HG03571 (cell line): ENCODE results near the gene KIRREL1.

Experiments used
- ATAC-seq: cut with Tn5 transposase; IDR thresholded peaks from one replicate; pipeline ENCODE4 v1.9.1; 2021; ENCODE audit not compliant: unreplicated experiment

Gene KIRREL1

DNA sequence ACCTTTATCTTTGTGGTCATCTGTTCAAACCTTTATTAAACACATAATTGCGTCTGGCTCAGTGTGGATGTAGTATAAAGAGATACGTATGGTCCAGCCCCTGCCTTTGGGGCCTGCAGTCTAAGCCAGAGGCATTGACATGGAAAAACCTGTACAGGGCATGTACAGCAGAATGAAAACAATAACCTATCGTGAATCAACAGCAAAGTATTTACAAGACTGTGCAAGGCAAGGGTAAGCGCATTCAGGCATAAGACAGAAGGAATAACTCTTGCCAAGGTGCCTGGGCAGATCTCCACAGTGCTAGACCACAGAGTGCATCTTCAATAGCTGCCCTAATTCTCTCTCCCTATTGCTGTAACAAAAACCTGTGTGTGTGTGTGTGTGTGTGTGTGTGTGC lies 35.5 kb downstream of the KIRREL1 start:
- no peak for ATAC-seq

DNA sequence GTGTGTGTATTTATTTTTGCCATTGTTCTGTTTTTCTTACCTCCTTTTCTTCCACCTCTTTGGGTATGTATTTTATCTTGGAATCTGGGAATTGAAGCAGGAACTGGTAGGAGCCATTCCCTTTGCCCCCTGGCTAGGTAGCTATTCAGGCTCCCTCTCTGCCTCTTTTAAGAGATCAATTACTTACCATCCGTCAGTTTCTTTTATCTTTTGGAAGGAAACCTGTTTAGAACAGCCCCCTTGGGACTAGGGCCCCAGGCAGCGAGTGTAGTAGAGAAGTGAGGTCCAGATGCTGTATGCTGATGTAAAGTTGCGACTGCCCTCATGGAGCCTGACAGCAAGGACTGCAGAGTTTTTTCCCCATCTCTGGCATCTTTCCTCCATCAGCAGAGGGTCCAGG lies 41.6 kb downstream of the KIRREL1 start:
- no peak for ATAC-seq

DNA sequence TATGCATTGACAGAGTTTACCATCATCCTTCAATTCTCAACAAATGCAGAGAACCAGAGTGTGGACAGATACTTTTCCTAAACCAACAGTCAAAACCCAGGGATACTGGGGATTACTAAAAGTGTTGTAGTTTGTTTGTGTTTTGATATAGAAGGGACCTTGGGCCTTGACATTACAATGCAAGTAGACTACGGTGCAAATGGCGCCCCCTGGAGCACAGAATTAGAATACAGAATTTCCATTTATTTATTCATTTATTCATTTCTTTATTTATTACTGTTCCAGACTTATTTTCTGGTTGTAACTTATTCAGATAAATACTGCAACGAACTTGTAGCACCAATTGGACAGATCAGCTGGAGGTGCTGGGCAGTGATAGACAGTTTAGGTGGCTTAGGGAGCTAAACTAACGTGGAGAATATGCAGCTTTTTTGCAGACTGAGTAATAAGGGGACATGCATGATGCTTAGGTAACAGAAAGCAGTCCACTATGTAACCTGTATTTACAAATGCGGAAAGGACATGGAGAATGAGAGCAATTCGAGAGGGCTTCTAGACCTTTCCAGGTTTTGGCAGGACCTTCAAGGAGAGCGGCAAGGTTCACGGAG lies 42.6 kb downstream of the KIRREL1 start:
- ATAC-seq: no peak

DNA sequence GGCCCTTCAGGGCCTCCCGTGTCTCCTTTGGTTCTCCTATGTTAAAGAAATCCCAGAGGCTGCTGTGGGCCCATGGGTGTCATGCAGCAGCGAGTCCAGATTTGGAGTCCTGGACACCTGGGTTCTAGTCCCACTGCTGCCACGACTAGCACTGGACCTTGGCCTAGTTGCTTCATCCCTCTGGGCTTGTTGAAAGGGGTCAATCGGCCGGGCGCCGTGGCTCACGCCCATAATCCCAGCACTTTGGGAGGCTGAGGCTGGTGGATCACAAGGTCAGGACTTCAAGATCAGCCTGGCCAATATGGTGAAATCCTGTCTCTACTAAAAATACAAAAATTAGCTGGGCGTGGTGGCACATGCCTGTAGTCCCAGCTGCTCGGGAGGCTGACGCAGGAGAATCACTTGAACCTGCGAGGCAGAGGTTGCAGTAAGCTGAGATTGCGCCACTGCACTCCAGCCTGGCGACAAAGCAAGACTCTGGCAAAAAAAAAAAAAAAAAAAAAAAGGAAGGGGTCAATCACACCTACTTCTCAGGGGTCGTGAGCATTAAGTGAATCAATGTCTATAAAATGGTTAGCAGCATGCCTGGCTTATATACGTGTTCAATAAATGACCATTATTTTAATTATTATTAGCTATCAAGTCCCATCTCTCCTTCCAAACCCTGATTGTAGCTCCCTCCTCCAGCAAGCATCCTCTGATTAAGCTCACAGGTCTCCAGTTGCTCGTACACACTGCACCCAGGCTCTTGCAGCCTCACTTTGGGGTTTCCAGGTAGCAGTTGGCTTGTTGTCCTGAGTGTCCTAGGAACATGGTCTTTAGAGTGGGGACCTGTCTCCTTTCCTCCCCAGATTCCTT lies 43.8 kb downstream of the KIRREL1 start:
- no peak for ATAC-seq

DNA sequence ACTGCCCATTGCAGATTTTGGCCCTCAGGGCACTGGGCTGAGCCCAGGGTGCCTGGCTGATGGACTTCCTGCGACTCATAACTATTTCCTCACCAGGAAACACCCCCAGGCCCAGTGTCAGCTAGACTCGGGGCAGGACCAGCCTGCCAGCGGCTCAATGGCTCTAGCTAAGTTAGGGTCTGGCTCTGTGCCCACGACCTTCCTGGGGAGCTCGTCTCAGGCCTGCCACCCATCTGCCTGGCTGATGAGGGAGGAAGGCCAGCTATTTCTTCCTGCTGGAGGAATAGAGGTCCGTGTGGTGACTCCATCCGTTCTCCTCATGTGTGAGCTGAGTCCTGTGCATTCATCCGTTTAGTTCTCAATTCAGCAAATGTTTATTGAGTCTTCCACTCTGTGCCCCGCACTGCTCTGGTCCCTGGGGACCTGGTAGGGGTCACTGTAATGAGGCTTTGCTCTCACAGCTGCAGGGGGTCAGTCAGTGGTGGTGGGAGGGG lies 44.5 kb downstream of the KIRREL1 start:
- ATAC-seq: no peak

DNA sequence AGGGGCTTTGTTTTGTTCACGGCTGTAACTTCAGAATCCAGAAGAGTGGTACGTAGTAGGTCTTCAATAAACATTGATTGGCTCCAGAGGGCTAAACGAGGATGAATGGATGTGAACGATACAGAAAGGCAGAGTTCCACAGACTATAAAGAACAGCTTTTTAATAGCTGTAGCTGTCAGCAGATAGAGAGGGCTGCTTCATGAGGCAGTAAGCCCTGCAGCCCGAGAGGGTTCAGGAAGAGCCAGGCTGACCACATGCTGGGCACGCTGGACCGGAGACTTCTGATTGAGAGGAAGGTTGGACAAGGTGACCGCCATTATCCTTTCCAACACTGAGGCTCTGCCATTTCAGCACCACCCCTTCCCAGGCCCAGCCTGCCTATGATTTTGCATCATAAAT lies 45.3 kb downstream of the KIRREL1 start:
- ATAC-seq: no peak

DNA sequence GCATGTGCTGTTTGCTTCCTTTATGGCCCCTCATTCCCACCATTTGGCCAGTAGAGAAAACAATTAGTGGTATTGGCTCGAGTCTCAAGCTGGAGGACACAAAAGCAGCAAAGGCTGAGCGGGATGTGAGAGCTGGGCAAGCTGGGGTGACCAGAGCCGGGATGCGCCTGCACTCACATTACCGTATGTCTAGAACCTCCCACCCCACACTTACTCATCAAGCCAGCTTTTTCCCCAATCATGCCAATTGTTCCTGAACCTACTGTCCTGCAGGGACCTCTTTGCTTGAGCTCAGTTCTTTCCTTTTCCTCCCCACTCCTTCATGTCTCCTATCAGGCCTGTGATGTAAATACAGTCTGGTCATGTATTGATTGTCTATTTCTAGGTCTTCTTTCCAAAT lies 45.9 kb downstream of the KIRREL1 start:
- ATAC-seq: no peak

DNA sequence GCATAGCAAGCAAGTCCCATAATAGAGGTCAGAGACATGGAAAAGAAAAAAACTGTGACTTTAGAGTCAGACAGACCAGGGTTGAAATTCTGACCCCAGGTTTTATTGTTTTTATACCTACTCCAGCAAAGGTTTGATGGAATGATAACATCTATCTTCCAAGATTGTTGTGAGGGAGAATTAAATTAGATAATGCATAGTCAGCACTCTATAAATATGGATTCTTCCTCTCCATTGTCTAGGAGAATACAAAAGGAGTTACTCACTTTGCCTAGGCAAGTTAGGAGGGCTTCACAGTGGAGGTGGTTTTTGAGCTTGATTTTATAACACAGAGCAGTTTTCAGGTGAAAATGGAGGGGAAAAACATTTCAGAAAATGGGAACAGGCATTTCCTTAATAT lies 46.9 kb downstream of the KIRREL1 start:
- ATAC-seq: no peak

DNA sequence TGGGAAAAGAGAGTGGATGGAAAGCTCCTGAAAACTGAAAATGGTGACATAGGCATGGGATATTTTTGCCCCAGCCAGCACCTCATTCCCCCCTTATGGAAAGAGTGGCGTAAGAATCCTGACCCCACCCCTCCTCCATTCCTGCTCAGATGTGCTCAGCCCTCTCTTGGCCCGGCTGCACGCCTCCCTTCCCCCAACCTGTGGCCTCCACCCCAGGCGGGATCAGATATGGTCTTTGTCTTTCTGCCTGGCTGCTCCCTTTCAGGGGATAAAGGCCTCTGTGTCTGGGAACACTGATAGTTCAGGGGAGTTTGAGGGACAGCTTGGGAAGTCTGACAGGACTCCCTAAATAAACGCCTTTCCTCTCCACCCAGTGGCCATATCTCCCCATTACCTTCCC lies 49.8 kb downstream of the KIRREL1 start:
- no peak for ATAC-seq

DNA sequence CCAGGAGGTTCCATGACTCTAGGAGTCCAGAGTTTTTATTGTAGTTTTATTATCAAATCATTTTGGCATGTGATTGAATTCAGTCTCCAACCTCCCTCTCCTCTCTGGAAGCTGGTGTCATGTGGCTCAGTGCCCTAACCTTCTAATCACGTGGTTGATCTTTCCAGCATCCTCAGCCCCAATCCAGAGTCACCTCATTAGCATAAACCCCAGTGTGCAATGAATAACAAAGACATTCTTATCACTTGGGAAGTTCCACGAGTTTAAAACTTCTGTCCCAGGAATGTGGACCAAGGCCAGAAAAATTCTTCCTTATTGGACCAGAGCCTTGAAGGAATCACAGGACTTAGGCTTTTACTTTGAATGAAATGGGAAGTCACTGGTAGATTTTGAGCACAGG lies 52.2 kb downstream of the KIRREL1 start:
- ATAC-seq: no peak

DNA sequence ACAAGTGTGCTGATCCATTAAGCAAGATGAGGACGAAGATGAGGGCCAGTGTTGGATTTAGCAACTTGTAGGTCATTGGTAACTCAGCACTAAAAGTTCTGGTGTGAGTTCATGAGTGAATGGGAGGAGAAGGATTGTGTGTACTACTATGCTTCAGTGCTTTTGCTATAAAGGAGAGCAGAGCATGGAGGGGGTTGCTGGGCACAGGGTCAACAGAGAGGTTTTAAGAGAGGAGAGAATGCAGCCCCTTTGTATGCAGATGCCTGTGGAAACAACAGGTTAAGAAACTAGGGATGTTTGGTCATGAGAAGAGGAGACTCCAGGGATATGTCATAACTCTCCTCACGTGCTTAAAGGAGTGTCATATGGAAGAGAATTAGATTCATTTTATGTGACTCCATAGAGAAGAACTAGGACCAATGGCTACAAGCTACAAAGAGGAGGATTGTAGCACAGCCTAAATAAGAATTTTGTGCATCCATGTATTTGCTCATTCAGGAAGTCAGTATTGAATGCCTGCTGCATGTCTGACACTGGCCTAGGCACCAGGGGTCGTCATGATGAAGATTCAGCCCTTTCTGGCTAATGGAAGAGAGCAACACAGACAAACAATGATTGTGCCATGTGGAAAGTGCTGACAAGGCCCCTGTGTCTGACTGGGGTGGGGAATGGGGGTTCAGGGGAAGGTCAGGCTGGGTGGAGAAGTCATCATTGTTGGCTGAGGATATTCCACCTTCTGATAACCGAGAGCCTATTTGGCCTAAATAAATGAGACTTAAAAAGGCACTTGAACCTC lies 53.5 kb downstream of the KIRREL1 start:
- no peak for ATAC-seq

DNA sequence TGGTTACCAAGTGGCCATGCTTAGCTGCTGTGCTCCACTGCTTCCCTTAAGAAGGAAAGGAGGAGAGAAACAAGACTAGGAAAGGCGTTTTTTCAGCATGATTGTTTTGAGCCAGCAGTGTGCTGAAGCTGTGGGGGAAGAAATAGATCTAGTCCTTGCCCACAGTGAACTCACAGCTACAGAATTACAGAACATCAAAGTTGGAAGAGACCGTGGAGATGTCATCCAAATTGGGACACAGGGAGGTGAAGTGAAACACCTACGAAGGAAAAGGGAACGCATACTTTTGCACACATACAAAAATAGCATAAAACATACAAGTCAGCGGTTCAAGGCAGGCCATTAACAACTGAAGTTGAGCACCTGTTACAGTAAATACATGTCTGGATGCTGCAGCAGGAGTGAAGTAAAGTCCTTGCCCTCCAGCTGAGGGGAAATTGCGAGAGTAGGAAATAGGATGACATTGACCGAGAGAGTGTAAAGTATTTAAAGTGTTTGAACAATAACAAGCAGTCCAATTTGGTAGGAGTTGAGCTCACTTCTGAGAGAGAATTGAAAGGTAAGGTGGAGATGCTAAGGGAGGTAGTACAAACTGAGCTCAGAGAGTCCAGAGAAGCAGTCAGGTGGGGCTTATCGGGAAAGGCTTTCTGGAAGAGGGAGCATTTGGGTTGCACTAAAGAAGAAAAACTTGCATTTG lies 55.1 kb downstream of the KIRREL1 start:
- no peak for ATAC-seq

DNA sequence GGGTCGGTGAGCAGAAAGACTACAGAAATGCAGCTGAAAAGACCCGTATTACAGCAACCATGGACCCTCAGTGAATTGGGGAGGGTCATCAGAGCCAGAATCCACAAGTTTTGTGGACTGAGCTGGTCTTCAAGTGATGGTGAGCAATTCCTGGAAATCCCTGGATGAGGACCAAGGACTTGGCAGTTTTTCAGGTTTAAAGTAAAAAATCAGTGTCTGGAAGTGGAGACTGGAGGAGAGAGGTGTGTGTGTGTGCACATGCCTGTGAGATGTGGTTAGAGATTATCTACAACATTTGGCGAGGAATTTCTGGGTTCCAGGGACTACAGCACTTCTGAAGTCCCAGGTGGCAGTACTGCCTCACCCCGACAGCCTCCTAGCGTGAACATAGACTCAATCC lies 56.4 kb downstream of the KIRREL1 start:
- no peak for ATAC-seq

DNA sequence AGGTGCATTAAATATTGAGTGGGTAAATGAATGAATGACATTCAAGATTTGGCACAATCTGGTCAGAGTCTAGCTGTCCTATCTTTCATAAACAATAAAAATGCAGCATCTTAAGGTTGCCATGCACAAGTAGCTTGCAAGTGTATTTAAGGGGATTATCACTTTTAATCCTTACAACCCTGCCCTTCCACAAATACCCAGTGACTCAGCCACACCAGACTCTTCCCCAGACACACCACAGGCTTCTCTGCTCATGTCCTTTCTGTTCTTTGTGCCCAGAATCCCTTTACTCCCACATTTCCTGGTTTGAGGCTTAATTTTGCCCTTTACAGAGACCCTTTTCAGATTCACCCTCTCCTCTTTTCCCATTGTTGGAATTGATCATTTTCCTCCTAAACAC lies 59.8 kb downstream of the KIRREL1 start:
- no peak for ATAC-seq

DNA sequence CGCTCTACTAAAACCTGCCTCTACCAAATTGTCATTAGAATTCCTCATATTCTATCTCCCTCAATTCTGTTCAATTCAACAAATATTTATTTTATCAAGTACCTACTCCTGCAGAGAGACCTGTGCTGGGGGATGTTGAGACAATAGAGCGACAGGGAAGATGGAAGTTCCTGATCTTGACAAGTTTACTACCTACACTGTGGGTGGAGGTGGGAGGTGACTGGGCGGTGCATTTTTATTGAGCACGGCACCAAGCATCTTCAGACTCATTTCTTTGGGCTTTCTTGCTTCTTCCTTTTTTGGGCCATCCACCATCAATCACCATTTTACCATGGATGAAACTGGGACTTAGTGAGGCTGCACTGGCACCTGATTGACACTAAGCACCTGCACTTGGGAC lies 61.3 kb downstream of the KIRREL1 start:
- ATAC-seq: no peak

DNA sequence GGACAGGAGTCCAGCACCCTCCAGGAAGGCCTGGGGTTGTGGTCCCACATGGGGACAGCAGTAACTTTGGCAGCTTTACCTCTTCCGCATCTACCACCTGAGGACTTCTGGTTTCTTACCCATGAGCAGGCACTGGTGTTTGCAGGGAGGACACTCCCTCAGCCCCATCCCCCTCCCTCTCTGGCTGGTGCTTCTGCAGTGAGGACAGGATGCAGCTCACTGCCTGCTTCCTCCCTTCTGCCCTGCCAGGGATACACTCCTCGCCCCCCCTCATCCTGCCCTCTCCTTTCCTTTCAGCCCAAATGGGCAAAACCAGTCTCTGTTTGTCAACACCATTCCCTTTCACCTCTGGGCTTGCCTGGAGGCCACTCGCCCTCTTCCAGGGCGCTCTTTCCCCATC lies 62.4 kb downstream of the KIRREL1 start:
- ATAC-seq: no peak

DNA sequence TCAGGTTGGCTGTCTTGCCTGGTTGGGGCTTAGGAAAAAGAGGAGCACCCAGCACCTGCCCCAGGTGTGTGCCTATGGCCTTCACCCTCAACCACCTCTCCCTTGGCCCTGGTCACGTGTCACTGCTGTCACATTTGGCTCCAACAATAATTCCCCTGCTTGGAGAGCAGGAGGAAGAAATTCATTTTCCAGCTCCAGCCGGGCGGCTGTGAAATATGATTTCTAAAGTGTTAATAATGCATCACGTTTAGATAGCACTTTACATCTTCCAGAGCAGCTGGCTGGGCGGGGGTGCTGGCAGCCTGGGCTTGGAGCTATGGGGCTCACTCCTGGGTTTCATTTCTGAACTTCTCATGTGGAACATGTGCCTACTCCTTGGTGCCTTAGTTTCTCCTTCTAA lies 63.1 kb downstream of the KIRREL1 start:
- no peak for ATAC-seq

DNA sequence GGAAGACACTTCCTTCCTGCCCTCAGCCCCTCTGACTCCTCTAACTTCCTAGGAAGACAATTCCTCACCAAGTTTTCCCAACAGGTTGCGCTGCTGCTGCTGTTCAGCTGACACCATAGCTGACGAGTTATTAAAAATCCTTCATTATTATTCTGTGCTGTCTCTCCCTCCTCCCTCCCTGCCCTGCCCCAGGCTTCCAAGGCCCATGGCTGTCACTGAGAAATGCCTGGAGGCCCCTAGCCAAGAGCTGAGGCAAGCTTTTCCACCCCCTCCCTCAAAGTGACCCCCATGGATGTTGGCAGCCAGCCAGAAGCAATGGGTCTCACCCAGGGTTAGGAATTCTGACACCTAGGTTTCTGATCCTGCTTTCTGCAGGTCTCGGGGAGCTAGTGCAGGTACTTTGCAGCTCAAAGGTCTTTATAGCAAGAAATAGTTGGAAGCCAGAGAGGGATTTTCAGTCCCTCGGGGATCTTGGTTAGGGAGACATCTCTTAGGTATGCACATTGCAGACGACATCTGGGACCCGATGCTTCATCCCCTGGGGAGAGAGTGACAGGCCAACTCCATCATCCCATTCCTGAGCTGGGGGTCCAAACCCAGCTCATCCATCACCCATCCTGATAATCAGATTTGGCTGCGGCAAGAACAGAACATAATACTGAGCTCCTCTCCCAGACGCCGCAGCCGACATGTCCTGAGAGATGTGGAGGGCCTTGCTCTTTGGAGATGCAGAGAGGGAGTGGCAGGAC lies 65.0 kb downstream of the KIRREL1 start:
- no peak for ATAC-seq

DNA sequence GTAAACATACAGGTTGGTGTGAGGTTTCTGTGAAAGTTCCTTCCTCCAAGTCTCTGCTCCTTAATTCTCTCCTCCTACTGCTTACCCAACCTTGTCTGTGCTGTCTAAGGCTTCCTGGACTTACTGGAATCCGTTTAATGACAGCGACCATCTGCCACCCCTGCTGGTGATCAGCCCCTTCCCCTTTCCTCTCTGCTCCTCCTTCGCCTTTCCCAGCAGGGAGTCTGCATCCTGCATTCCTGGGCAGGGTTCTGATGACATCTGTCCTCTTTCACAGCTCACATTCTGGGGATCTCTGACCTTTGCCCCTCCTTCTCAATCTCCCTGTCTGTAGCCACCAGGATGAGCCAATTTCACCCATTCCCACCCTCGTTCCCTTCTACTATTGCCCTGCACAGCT lies 66.5 kb downstream of the KIRREL1 start:
- ATAC-seq: no peak

DNA sequence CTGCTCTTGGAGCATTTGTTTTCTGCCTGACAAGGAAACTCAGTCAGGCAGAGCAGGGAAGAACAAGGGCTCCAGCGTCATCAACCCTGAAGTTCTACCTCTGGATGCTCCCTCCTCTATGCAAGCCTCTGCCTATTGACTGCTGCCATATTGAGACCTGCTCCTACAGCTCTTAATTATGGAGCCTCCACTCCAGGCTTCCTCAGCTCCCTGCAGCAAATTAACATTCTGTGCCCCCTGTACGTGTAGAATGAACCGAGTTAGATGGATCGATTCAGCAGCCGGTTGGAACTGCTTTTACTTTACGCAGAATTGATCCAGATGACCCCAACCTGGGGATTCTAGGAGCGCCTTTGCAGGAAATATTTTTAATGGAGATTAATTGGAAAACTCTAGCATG lies 68.7 kb downstream of the KIRREL1 start:
- ATAC-seq: no peak

DNA sequence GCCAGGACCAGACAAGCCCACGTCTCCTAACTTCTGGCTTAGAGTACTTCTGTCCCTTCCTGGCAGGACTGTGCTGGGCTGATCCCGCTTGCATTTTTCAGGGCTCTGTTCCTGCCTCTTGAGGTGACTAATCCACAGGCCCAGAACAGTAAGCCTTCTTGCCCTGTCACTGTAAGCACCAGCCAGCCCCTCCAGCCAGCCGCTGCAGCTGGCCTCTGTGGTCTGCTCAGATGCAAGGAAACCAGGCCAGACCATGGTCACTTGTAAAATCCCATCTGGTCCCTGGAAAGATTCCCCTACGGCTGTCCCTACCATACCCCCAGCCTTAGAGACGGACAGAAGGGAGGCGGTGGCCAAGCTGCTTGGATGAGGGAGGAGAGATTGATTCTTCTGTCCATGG lies 74.2 kb downstream of the KIRREL1 start:
- no peak for ATAC-seq
